PC-9 (cell line): ENCODE results near the gene EMSY. TPM values are rescaled to one million over a fixed set of nuclear protein-coding genes. Genes with fewer than 3 reads are reported as not detected.

Experiments
- BruUV-seq: library from RNA; stranded (reverse); fragments of 400-500 nt; replicated peaks from 2 replicates; lab custom pipeline; 2021; lab: Mats Ljungman, UMichigan
- CTCF ChIA-PET: fragments of 300-600 bp; sonication (Branson Sonifier 250); formaldehyde crosslinking; loops from one replicate; lab custom pipeline; 2022; ENCODE audit warnings: antibody characterized with exemption; lab: Charles Lee
- POLR2A ChIA-PET: fragments of 300-600 bp; sonication (Branson Sonifier 250); formaldehyde crosslinking; loops from one replicate; lab custom pipeline; 2022; ENCODE audit warnings: antibody characterized with exemption; ENCODE audit not compliant: unreplicated experiment; lab: Charles Lee
- DNase-seq, 2 experiments: peaks; one replicate each; pipeline versions ENCODE4 v3.0.0 to v3.0.0-alpha.2; 2015 to 2022; ENCODE audit warnings: mixed read lengths in 1 of 2
- H2AFZ ChIP-seq: fragments of 200-600 bp; sonication (generic); 2 replicates; pipeline ENCODE4 v1.8.1; 2017; ENCODE audit warnings: antibody characterized with exemption
- H3F3A ChIP-seq: fragments of 200-600 bp; sonication (generic); 2 replicates; pipeline ENCODE4 v1.8.1; 2017; ENCODE audit warnings: antibody characterized with exemption, mild to moderate bottlenecking, low read depth; ENCODE audit not compliant: insufficient read depth
- H3K27ac ChIP-seq: fragments of 200-600 bp; sonication (generic); 2 replicates; pipeline ENCODE4 v1.6.1; 2016; ENCODE audit warnings: mixed run types
- H3K27me3 ChIP-seq: fragments of 200-600 bp; sonication (generic); 2 replicates; pipeline ENCODE4 v1.6.1; 2016; ENCODE audit warnings: low read depth, mixed run types; ENCODE audit not compliant: insufficient read depth
- H3K36me3 ChIP-seq: fragments of 200-600 bp; sonication (generic); 2 replicates; pipeline ENCODE4 v1.6.1; 2016; ENCODE audit warnings: low read depth, mixed run types
- H3K4me1 ChIP-seq: fragments of 200-600 bp; sonication (generic); replicated peaks from 2 replicates; pipeline ENCODE4 v1.6.1; 2016; ENCODE audit warnings: mixed run types; ENCODE audit not compliant: insufficient read depth
- H3K4me2 ChIP-seq: fragments of 200-600 bp; sonication (generic); 2 replicates; pipeline ENCODE4 v1.6.1; 2017; ENCODE audit warnings: mixed run types
- H3K4me3 ChIP-seq: fragments of 200-600 bp; sonication (generic); 2 replicates; pipeline ENCODE4 v1.6.1; 2016; ENCODE audit warnings: mixed run types
- H3K79me2 ChIP-seq: fragments of 200-600 bp; sonication (generic); 2 replicates; pipeline ENCODE4 v1.6.1; 2017; ENCODE audit warnings: low read depth, mixed run types
- H3K9me2 ChIP-seq: fragments of 200-600 bp; sonication (generic); 2 replicates; pipeline ENCODE4 v1.8.1; 2017; ENCODE audit warnings: mild to moderate bottlenecking; ENCODE audit not compliant: insufficient read depth
- H3K9me3 ChIP-seq: fragments of 200-600 bp; sonication (generic); 2 replicates; pipeline ENCODE4 v1.8.1; 2016; ENCODE audit warnings: low read depth; ENCODE audit not compliant: insufficient read depth
- H4K20me1 ChIP-seq: fragments of 200-600 bp; sonication (generic); 2 replicates; pipeline ENCODE4 v1.8.1; 2017; ENCODE audit not compliant: insufficient read depth
- CTCF ChIP-seq: fragments of 200-600 bp; sonication (generic); conservative IDR thresholded peaks from 2 replicates; pipeline ENCODE4 v1.6.1; 2017; ENCODE audit warnings: mixed run types, antibody characterized with exemption, mild to moderate bottlenecking, moderate library complexity
- EZH2 ChIP-seq: fragments of 200-600 bp; sonication (generic); IDR thresholded peaks from 2 replicates; pipeline ENCODE4 v1.8.0; 2017; ENCODE audit warnings: antibody characterized with exemption, low read depth
- intact Hi-C: fragments of 100-400 bp; cut with micrococcal nuclease; formaldehyde crosslinking; loops from one replicate; pipeline ENCODE4 v1.10.0; 2022; ENCODE audit not compliant: unreplicated experiment
- total RNA-seq: library from RNA; stranded (reverse); gene quantifications from 2 replicates; pipeline ENCODE4 v1.2.3, GENCODE V29; 2021

Gene EMSY
- total RNA-seq, 1 experiment from 2014 or later: 37.4 TPM

DNA sequence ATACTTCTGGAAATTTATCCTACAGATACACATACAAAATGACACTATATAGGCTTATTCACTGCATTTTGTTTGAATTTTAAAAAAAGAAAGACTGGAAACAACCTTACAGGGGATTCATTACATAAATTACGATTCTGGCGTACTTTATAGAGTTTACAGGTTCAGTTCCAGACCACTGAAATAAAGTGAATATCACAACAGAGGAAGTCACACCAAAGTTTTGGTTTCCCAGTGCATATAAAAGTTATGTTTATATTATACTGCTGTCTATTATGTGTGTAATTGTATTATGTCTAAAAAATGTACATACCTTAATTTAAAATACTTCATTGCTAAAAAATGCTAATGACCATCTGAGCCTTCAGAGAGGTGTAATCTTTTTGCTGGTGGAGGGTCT lies 62.0 kb downstream of the EMSY start:
- BruUV-seq: no TSS peak
- TF ChIP-seq EZH2 (no peak), CTCF (no peak)

DNA sequence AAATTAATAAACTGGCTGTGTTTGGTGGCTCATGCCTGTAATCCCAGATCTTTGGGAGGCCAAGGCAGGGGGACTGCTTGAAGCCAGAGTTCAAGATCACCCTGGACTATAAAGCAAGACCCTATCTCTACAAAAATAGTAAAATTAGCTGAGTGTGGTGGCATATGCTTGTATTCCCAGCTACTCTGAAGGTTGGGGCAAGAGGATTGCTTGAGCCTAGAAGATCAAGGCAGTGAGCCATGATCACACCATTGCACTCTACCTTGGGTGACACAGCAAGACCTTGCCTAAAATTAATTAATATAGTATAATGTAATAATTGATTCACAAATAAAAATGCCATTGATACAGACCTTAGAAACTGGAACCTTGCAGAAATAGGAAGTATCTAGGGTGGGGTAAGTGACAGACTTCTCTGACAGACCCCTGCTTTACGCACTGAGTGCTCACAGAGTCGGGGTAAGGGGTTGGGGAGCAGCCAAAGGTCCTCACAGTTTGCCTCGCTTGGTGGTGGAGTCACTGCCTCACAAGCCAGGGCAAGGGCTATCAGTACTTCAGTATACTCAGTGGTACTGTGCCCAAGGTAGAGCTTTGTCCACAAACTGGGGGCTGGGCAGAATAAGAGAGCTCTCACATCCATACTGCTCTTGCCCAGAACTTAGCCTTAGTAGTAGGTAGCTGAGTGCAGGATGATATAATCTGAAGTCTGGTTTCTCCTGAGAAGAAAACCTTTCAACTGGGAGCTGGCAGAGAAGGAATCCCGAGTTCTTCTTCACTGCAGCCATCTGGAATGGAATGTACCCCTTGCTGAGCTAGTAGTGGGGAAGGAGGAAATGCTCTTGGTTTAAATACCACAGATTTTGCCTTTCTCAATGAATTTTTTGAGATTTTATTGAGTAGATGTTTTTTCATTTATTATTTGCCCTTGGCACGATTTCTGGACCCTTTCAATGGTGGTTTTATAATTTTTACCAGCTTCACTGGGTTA lies 65.5 kb downstream of the EMSY start:
- no peak for DNase-seq
- H3K9me3 ChIP-seq: no peaks in the 10 kb centered on the region
- 0 out of 2 replicates have a peak, but pooled peaks cover 12% of the 10 kb centered on the region for H3K36me3 ChIP-seq
- ChIA-PET POLR2A (no interaction called here), CTCF (no interaction called here)
- H3F3A ChIP-seq: 0 out of 2 replicates have a peak, but pooled peaks cover 6% of the 10 kb centered on the region
- no peaks in the 10 kb centered on the region for H3K9me2 ChIP-seq
- no peak for TF ChIP-seq EZH2
- TF ChIP-seq CTCF: no peak
- intact Hi-C loops: loop anchor here (5.0 to 10.0 kb wide), 3 partner anchors 186 to 963 kb away; partner anchors contain the start of gene WNT11
- H3K79me2 ChIP-seq: no peaks in the 10 kb centered on the region
- H3K4me2 ChIP-seq: no peak overlapping the region
- H3K27ac ChIP-seq: no peak overlapping the region
- H3K4me1 ChIP-seq: no peaks in the 10 kb centered on the region
- no peak overlapping the region for H3K4me3 ChIP-seq
- BruUV-seq: no TSS peak
- no peak overlapping the region for H2AFZ ChIP-seq
- H4K20me1 ChIP-seq: 0 out of 2 replicates have a peak, but pooled peaks cover 5% of the 10 kb centered on the region
- no peaks in the 10 kb centered on the region for H3K27me3 ChIP-seq

More for the DNA sequence above, 62.0 kb downstream of the EMSY start:
- no peaks in the 10 kb centered on the region for H3K9me3 ChIP-seq
- no peaks in the 10 kb centered on the region for H3K27me3 ChIP-seq
- H3K4me2 ChIP-seq: no peak overlapping the region
- H3K79me2 ChIP-seq: no peaks in the 10 kb centered on the region
- intact Hi-C loops: no loop called here
- ChIA-PET POLR2A (no interaction called here), CTCF (no interaction called here)
- no peaks in the 10 kb centered on the region for H4K20me1 ChIP-seq
- H3K36me3 ChIP-seq: 0 out of 2 replicates have a peak, but pooled peaks cover 6% of the 10 kb centered on the region
- no peaks in the 10 kb centered on the region; the same call in 1 of the 2 replicates for H3F3A ChIP-seq
- no peak overlapping the region for H2AFZ ChIP-seq
- H3K9me2 ChIP-seq: no peaks in the 10 kb centered on the region
- no peaks in the 10 kb centered on the region for H3K4me1 ChIP-seq
- no peak overlapping the region for H3K27ac ChIP-seq
- no peak overlapping the region for H3K4me3 ChIP-seq
- DNase-seq: no peak

GRCh38 chr11:76512851-76513653 lies 68.2 kb downstream of the EMSY start:
- Histone ChIP-seq H3K9me3 (no peaks in the 10 kb centered on the region), H3K27ac (0 out of 2 replicates have a peak overlapping the region, but pooled peaks have one; percentile 8), H3F3A (0 out of 2 replicates have a peak, but pooled peaks cover 6% of the 10 kb centered on the region), H3K4me3 (no peak overlapping the region), H4K20me1 (0 out of 2 replicates have a peak, but pooled peaks cover 5% of the 10 kb centered on the region), H3K27me3 (no peaks in the 10 kb centered on the region), H3K36me3 (peaks cover 17% of the 10 kb centered on the region; the same call in 1 of the 2 replicates), H2AFZ (no peak overlapping the region), H3K9me2 (no peaks in the 10 kb centered on the region), H3K4me1 (no peaks in the 10 kb centered on the region), H3K4me2 (no peak overlapping the region), H3K79me2 (no peaks in the 10 kb centered on the region)
- BruUV-seq: no TSS peak
- ChIA-PET CTCF (interaction anchor here (0.7 to 1.0 kb wide), 3 partner anchors 57 to 387 kb away, joined by 3 to 8 read pairs (median 5); no protein-coding TSS in a partner anchor), POLR2A (interaction anchor here (0.5 kb wide), 1 partner anchor 21 kb away, joined by 5 read pairs; no protein-coding TSS in a partner anchor)
- TF ChIP-seq EZH2: no peak
- peak; percentile 69 for TF ChIP-seq CTCF
- intact Hi-C loops: loop anchor here (1.0 to 10.0 kb wide), 4 partner anchors 188 to 966 kb away; partner anchors contain the start of gene WNT11
- peak in 1 of 2 experiments; percentile 38 for DNase-seq
